ENCODE data around the gene THY1. TPM values are rescaled to one million over a fixed set of nuclear protein-coding genes. Genes with fewer than 3 reads are reported as not detected.
A peak's percentile ranks its signal among the peaks of the same experiment; 100 is the strongest.
"Not testable (repeated sequence)": the region's sequence is repeated elsewhere in the genome, so short reads cannot be mapped to it uniquely, and the experiment has no call there.

THY1 gene
- total RNA-seq, 2 experiments from 2014 or later = 0.30 TPM; not detected in 1

DNA sequence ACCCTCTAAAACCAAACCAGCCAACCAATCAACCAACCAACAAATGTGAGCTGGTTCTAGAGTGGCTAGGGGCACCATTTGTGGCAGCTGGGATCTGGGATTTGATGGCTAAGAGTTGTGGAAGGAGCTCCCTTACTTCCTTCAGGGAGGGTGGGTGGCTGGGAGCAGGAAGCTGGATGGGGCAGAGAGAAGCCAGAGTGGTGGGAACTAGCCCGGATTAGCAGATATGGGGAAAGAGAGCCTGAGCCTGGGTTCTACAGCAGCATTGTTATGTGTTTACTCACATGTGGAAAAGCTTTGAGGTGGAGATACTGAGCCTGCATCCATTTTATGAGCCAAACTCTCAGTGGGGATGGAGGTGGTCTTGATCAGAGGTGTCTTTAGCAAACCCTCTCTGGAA lies 30.9 kb upstream of the THY1 start:
- Mint-ChIP-seq H3K36me3 (no peaks in the 10 kb centered on the region), H3K27me3 (peaks cover 51% of the 10 kb centered on the region), H3K9me3 (ENCODE audit: low read depth) (no peaks in the 10 kb centered on the region), H3K4me3 (no peak overlapping the region), H3K4me1 (no peaks in the 10 kb centered on the region), H3K27ac (no peak overlapping the region)
- CTCF ChIA-PET = no interaction called here
- DNase-seq (peak; percentile 36), ATAC-seq (no peak)

DNA sequence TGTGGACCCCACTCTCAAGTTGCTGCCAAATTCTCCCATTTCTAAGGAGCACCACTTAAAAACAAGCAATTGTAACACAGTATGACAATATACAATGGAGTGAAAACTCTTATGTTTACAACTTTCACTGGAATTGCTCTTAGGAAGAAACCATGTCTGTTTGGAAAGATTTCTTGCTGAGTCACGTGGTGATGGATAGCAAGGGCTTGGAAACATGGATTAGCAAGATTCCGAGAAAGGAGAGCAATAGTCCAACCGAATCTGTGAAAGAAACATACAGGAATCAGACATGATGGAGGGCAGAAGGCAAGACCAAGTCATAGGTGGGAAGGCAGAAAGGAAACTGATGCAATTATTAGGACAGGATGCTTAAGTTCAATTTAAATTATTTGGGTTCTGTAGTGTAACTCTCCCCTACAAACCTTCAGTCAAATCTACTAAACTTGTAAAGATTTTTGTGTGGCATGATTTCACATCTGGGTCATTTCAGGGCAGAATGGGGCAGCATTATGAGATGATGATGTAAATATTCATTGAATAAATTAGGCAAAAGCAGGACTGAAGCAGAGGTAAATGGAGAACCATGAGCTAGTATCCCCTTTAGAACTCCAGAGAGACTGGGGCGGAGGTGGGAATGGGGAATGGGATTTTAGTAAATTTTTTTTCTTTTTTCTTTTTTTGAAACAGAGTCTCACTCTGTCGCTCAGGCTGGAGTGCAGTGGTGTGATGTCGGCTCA lies 27.8 kb upstream of the THY1 start:
- Mint-ChIP-seq H3K27ac (no peak overlapping the region), H3K36me3 (no peaks in the 10 kb centered on the region), H3K27me3 (peaks cover 47% of the 10 kb centered on the region), H3K4me1 (no peaks in the 10 kb centered on the region), H3K4me3 (no peak overlapping the region), H3K9me3 (ENCODE audit: low read depth) (no peaks in the 10 kb centered on the region)
- ATAC-seq = no peak
- no peak for DNase-seq
- CTCF ChIA-PET = no interaction called here

DNA sequence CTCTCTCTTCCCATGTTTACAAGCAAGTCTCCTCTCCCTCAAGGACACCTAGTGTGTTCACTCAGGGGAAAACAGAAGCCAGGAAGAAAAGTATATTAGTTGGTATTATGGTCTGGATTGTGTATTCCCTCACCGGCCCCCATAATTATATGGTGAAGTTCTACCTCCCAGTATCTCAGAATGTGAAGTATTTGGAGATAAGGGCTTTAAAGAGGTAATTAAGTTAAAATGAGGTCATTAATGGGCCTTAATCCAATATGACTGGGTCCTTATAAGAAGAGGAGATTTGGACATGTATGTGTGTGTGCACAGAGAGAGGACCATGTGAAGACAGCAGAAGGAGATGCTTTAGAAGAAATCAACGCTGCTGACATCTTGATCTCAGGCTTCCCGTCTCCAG lies 26.5 kb upstream of the THY1 start:
- no peak overlapping the region for H3K4me3 Mint-ChIP-seq

DNA sequence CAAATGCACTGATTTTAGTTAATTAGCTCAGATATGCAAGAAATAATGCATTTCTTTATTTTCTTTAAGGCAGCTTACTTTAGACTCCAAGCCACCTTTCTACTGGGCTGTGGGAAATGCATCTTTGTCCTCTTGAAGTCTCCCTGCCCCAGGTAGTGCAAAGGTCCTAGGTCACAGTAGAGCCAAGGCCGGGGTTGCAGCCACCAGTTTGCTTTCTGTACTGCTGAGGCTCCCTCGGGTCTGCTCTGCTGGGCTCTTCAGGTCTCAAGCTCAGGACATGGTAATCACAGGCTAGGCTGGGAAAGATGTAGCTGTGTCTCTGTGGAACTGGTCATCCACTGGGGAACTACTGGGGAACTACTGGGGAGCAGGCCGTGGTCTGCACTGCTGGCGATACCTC lies 25.4 kb upstream of the THY1 start:
- DNase-seq = no peak
- H3K4me1 Mint-ChIP-seq = no peaks in the 10 kb centered on the region
- CTCF ChIA-PET = no interaction called here
- H3K36me3 Mint-ChIP-seq = no peaks in the 10 kb centered on the region
- peaks cover 48% of the 10 kb centered on the region for H3K27me3 Mint-ChIP-seq
- H3K27ac Mint-ChIP-seq = no peak overlapping the region
- H3K9me3 Mint-ChIP-seq (ENCODE audit: low read depth) = no peaks in the 10 kb centered on the region
- no peak for ATAC-seq
- no peak overlapping the region for H3K4me3 Mint-ChIP-seq

More for the DNA sequence above, 26.5 kb upstream of the THY1 start:
- ATAC-seq = no peak
- H3K27me3 Mint-ChIP-seq = peaks cover 51% of the 10 kb centered on the region
- H3K4me1 Mint-ChIP-seq = no peaks in the 10 kb centered on the region
- no peaks in the 10 kb centered on the region for H3K36me3 Mint-ChIP-seq
- CTCF ChIA-PET = no interaction called here
- no peaks in the 10 kb centered on the region for H3K9me3 Mint-ChIP-seq (ENCODE audit: low read depth)
- no peak overlapping the region for H3K27ac Mint-ChIP-seq
- DNase-seq = no peak

GRCh38 chr11:119447664-119448242 lies 24.8 kb upstream of the THY1 start:
- H3K36me3 Mint-ChIP-seq = no peaks in the 10 kb centered on the region
- DNase-seq = peak; percentile 21
- H3K9me3 Mint-ChIP-seq (ENCODE audit: low read depth) = no peaks in the 10 kb centered on the region
- H3K27me3 Mint-ChIP-seq = peaks cover 47% of the 10 kb centered on the region
- no peak overlapping the region for H3K4me3 Mint-ChIP-seq
- CTCF ChIA-PET = interaction anchor here (2.5 kb wide), 1 partner anchor 27 kb away, joined by 9 read pairs; no protein-coding TSS in a partner anchor
- no peak overlapping the region for H3K27ac Mint-ChIP-seq
- no peak for ATAC-seq
- H3K4me1 Mint-ChIP-seq = no peaks in the 10 kb centered on the region

DNA sequence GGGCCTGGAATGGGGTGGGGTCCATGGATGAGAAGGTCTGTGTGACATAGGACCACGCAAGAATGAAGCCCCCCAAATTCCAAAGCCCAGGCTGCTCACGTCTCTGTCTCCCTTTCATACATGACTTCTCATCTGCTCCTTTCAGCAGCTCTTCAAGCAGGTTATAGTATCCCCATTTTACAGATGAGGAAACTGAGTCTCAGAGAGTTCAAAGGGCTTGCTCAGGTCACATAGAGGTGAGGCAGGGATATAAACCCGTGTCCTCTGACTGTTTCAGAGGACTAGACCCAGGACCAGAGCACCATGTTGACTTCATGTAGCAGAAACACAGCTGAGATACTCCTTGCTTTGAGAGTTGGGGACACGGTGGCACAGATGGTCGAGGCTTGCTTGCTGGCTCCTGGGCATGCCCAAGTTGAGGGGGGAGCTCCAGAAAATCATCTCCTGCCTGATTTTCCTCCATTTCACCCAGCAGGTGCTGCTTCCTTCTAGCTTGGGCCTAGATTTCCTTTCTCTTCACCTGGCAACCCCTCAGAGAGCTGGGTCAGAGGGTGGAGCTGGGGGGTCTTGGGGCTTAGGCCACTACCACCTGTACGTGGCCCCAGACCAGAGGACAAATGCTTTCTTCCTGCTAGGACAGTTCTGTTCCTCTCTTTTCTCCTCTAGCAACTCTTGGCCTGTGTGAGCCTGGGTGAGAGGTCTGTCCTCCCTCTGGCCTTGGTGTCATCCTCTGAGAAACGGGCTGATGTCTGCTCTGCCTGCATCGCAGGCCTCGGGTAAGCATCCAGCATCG lies 24.1 kb upstream of the THY1 start:
- DNase-seq = peak; percentile 21
- Mint-ChIP-seq H3K4me1 (peaks cover 2% of the 10 kb centered on the region), H3K9me3 (ENCODE audit: low read depth) (no peaks in the 10 kb centered on the region), H3K4me3 (no peak overlapping the region), H3K36me3 (no peaks in the 10 kb centered on the region), H3K27ac (no peak overlapping the region), H3K27me3 (peaks cover 45% of the 10 kb centered on the region)
- ATAC-seq = no peak
- CTCF ChIA-PET = interaction anchor here (2.5 kb wide), 1 partner anchor 28 kb away, joined by 9 read pairs; no protein-coding TSS in a partner anchor

DNA sequence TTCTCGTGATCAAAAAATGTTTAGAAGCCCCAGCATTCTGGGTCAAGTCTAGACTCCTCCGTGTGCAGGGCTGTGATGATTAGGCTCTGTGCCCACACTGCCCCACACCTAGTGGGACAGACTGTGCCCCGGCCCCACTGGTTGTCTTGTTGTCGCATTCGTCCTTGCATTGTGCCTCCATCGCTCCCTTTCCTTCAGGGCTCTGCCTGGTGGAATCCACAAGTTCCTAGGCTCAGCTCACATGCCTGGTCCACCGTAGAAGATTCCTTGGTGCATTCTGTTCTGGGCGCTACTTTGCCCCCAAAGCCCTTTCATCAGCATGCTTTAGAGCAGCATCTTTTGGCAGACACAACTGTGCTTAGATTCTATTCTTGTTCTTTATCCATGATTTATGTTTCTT lies 23.5 kb upstream of the THY1 start:
- Mint-ChIP-seq H3K4me3 (no peak overlapping the region), H3K27me3 (peaks cover 45% of the 10 kb centered on the region), H3K4me1 (peaks cover 6% of the 10 kb centered on the region), H3K36me3 (no peaks in the 10 kb centered on the region), H3K9me3 (ENCODE audit: low read depth) (no peaks in the 10 kb centered on the region), H3K27ac (no peak overlapping the region)
- CTCF ChIA-PET = interaction anchor here (2.5 kb wide), 1 partner anchor 28 kb away, joined by 9 read pairs; no protein-coding TSS in a partner anchor
- ATAC-seq (no peak), DNase-seq (peak; percentile 36)

- no peak overlapping the region for H3K4me3 Mint-ChIP-seq
- CTCF ChIA-PET = interaction anchor here (2.5 kb wide), 1 partner anchor 29 kb away, joined by 9 read pairs; no protein-coding TSS in a partner anchor
Observed at GRCh38 chr11:119445850-119446249, 22.9 kb upstream of the THY1 start.

GRCh38 chr11:119445379-119445778 lies 22.4 kb upstream of the THY1 start:
- no peaks in the 10 kb centered on the region for H3K9me3 Mint-ChIP-seq (ENCODE audit: low read depth)
- ATAC-seq = no peak
- CTCF ChIA-PET = interaction anchor here (2.5 kb wide), 1 partner anchor 29 kb away, joined by 9 read pairs; no protein-coding TSS in a partner anchor
- H3K4me3 Mint-ChIP-seq = no peak overlapping the region
- peaks cover 17% of the 10 kb centered on the region for H3K4me1 Mint-ChIP-seq
- H3K27ac Mint-ChIP-seq = no peak overlapping the region
- peak; percentile 31 for DNase-seq
- no peaks in the 10 kb centered on the region for H3K36me3 Mint-ChIP-seq
- H3K27me3 Mint-ChIP-seq = peaks cover 49% of the 10 kb centered on the region

More at GRCh38 chr11:119445850-119446249, 22.9 kb upstream of the THY1 start:
- Mint-ChIP-seq H3K36me3 (no peaks in the 10 kb centered on the region), H3K4me1 (peaks cover 12% of the 10 kb centered on the region), H3K9me3 (ENCODE audit: low read depth) (no peaks in the 10 kb centered on the region), H3K27ac (no peak overlapping the region), H3K27me3 (peaks cover 49% of the 10 kb centered on the region)
- DNase-seq (peak; percentile 28), ATAC-seq (no peak)

DNA sequence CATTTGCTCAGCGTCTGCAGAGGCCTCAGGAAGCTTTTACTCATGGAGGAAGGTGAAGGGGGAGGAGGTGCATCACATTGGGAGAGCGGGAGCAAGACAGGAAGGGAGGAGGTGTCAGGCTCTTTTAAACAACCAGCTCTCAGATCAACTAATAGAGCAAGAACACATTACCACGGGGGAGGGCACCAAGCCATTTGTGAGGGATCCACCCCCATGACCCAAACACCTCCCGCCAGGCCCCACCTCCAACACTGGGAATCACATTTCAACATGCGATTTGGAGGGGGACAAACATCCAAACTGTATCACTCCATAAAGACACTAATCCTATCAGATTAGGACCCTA lies 18.9 kb upstream of the THY1 start:
- peaks cover 54% of the 10 kb centered on the region for H3K27me3 Mint-ChIP-seq
- H3K4me1 Mint-ChIP-seq = peaks cover 21% of the 10 kb centered on the region
- no peak for ATAC-seq
- no peak overlapping the region for H3K4me3 Mint-ChIP-seq
- no peaks in the 10 kb centered on the region for H3K9me3 Mint-ChIP-seq (ENCODE audit: low read depth)
- no peak overlapping the region for H3K27ac Mint-ChIP-seq
- DNase-seq = peak; percentile 8
- no peaks in the 10 kb centered on the region for H3K36me3 Mint-ChIP-seq
- CTCF ChIA-PET = interaction anchor here (1.6 kb wide), 1 partner anchor 33 kb away, joined by 6 read pairs; no protein-coding TSS in a partner anchor

DNA sequence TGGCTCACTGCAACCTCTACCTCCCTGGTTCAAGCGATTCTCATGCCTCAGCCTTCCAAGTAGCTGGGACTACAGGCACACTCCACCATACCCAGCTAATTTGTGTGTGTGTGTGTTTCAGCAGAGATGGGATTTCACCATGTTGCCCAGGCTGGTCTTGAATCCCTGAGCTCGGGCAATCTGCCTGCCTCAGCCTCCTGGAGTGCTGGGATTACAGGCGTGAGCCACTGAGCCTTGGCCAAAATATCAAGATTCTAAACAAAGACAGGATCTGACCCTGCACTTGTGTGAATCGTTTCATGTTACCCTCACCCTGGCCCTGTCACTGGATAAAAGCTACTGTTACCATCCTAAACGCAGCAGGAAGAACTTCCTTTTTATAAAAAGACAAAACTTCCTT lies 15.6 kb upstream of the THY1 start:
- H3K9me3 Mint-ChIP-seq (ENCODE audit: low read depth) = no peaks in the 10 kb centered on the region
- H3K27ac Mint-ChIP-seq = no peak overlapping the region
- no peaks in the 10 kb centered on the region for H3K36me3 Mint-ChIP-seq
- DNase-seq = no peak
- H3K4me1 Mint-ChIP-seq = peaks cover 21% of the 10 kb centered on the region
- H3K4me3 Mint-ChIP-seq = no peak overlapping the region
- peaks cover 54% of the 10 kb centered on the region for H3K27me3 Mint-ChIP-seq
- no peak for ATAC-seq
- CTCF ChIA-PET = interaction anchor here (1.3 to 2.4 kb wide), 2 partner anchors 83 to 101 kb away, joined by 3 to 9 read pairs; no protein-coding TSS in a partner anchor

DNA sequence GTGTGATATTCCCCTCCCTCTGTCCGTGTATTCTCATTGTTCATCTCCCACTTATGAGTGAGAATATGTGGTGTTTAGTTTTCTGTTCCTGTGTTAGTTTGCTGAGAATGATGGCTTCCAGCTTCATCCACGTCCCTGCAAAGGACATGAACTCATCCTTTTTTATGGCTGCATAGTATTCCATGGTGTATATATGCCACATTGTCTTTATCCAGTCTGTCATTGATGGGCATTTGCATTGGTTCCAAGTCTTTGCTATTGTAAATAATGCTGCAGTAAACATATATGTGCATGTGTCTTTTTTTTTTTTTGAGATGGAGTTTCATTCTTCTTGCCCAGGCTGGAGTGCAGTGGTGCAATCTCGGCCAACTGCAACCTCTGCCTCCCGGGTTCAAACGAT lies 14.5 kb upstream of the THY1 start:
- H3K9me3 Mint-ChIP-seq (ENCODE audit: low read depth); H3K27ac Mint-ChIP-seq; ATAC-seq; DNase-seq; CTCF ChIA-PET; H3K4me3 Mint-ChIP-seq; H3K36me3 Mint-ChIP-seq: not testable (repeated sequence)
- Mint-ChIP-seq H3K27me3 (peaks cover 53% of the 10 kb centered on the region), H3K4me1 (peaks cover 19% of the 10 kb centered on the region)

- Mint-ChIP-seq H3K4me3 (no peak overlapping the region), H3K27ac (no peak overlapping the region), H3K9me3 (ENCODE audit: low read depth) (no peaks in the 10 kb centered on the region), H3K27me3 (peaks cover 55% of the 10 kb centered on the region), H3K36me3 (no peaks in the 10 kb centered on the region), H3K4me1 (peaks cover 16% of the 10 kb centered on the region)
- DNase-seq = no peak
- CTCF ChIA-PET = no interaction called here
- no peak for ATAC-seq
Observed at GRCh38 chr11:119436711-119437110, 13.7 kb upstream of the THY1 start.

All from activated CD8-positive, alpha-beta memory T cell treated with anti-CD3 and anti-CD28 coated beads, Interleukin-2, amount 10 ng/mL, durations not matched to agents 7 days and 5 days (primary cell).